ENCODE data around the gene CLCF1. TPM values are rescaled to one million over a fixed set of nuclear protein-coding genes. Genes with fewer than 3 reads are reported as not detected.

CLCF1 gene
- total RNA-seq: 1 to 10 TPM; 1.1 to 4.1 (median 3.8) TPM

DNA sequence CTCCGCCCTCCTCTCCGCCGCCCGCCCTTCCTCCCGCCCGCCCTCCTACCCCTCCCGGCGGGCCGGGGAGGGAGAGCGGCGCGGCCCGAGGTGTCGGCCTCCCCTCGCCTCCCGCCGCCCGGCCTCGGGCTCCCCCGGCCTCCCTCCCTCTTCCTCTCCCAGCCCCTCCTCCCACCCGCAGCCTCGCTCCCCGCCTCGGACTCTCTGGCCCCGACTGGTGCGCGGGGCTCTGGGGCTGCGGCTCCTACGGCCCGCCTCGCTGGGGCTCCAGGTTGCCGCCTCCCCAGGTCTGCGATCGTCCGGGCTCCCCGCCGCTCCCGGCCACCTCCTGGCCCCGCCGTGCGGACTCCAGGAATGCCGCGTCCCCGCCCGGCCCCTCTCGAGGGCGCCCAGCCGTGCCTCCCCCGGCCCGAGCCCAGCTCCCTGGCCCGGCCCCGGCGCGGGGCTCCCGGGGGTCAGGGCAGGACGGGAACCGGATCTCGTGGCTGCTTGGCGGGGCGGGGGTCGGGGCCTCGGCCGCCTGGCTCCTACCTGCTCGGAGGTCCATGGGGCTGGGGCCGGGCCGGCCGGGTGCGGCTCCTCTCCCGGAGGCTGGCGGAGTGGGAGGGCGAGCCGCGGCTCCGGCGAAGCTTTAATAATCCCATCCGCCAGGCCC lies at the start of gene CLCF1:
CLCF1 (minus strand) TSS at position 606 of the 655 bp plus-strand sequence; CDS start at position 547, 59 bp downstream.
- TF ChIP-seq, protein P1, sequence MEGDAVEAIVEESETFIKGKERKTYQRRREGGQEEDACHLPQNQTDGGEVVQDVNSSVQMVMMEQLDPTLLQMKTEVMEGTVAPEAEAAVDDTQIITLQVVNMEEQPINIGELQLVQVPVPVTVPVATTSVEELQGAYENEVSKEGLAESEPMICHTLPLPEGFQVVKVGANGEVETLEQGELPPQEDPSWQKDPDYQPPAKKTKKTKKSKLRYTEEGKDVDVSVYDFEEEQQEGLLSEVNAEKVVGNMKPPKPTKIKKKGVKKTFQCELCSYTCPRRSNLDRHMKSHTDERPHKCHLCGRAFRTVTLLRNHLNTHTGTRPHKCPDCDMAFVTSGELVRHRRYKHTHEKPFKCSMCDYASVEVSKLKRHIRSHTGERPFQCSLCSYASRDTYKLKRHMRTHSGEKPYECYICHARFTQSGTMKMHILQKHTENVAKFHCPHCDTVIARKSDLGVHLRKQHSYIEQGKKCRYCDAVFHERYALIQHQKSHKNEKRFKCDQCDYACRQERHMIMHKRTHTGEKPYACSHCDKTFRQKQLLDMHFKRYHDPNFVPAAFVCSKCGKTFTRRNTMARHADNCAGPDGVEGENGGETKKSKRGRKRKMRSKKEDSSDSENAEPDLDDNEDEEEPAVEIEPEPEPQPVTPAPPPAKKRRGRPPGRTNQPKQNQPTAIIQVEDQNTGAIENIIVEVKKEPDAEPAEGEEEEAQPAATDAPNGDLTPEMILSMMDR (IDR thresholded peaks at IDR 0.05; ENCODE audit: low read depth): no peak

DNA sequence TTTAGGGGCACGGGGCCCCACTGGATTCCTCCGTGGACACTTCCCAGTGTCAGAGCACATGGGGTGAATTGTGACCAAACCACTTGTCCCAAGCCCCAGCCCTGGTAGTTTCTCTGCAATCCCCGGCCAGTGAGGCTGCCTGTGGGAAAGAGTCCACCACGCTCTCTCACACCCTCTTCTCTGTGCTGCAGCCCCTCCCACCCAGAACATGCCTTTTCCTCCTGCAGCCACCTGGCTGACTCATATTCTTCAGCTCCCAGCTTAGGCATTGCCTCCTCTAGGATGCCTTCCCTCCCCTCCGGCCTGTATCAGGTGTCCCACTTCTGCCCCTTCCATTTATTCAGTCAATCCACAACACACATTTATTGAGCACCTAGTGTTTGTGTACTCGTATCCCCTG lies 49.5 kb upstream of the CLCF1 start:
- TF ChIP-seq, protein P1 (IDR thresholded peaks at IDR 0.05; ENCODE audit: low read depth): no peak

DNA sequence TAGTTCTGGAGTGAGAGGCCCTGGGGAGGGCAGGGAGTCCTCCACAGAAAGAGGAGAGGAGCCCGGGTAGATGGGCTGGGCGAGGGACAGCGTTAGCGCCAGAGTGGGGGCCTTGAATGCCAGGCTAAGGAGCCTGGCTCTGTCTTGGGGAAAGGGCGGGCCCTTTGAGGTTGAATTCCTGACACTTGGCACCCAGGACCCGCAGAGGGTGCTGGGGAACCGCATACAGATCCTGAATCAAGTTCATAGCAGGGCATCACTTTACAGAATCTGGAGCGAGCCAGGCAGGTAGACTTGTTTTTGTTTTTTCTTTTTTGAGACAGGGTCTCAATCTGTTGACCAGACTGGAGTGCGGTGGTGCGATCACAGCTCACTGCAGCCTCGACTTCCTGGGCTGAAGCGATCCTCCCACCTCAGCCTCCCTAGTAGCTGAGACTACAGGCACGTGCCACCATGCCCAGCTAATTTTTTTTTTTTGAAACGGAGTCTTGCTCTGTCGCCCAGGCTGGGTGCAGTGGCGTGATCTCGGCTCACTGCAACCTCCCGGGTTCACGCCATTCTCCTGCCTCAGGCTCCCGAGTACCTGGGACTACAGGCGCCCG lies 48.1 kb upstream of the CLCF1 start:
- TF ChIP-seq, protein P1 (IDR thresholded peaks at IDR 0.05; ENCODE audit: low read depth): no peak

DNA sequence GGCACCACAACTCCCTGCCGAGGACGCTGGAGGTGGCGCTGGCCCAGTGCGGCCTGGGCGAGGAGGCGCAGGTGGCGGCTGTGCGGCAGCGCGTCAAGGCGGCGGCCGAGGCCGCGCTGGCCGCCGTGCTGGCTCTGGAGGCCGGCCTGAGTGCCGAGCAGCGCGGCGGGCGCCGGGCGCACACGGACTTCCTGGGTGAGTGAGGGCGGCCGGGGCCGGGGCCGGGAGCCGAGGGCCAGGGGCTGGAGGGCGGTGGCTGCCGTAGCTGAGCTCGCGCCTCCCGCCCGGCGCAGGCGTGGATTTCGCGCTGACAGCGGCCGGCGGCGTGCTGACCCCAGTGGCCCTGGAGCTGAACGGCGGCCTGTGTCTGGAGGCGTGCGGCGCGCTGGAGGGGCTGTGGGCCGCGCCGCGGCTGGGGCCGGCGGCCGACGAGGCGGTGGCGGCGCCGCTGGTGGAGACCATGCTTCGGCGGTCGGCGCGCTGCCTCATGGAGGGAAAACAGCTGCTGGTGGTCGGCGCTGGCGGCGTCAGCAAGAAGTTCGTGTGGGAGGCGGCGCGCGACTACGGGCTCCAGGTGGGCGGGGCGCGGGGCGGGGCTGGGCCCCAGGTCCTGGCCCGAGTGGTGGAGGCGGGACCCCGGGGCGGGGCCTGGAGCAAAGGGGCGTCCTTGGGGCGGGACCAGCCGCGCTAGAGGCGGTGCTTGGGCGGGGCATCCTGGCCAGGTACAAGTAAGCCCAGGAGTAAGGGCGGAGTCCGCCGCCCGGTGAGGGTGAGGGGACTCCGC lies 47.4 kb upstream of the CLCF1 start:
- TF ChIP-seq, protein P1 (IDR thresholded peaks at IDR 0.05; ENCODE audit: low read depth): no peak

DNA sequence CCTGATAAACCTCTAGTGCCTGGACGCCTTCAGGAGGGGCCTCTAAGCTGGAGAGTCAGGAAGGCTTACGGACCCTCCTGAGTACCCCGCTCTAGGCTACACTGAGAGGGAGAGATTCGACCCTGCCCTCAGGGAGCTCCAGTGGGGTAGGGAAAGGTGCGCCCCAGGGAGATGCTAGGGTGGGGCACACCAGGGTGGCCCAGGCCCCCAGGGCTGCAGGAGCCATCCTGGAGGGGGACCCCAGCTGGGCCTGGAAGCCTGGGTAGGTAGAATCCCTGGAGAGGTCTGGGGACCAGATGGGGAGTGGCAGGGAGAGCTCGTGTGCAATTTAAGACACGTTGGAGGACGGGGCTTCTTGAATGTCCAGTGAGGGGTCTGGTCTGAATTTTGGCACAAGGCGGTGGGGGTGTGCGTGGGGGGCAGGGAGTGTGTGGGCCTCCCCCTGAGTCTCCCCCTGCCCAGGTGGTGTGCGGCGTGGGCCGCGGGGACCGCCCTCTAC lies 46.8 kb upstream of the CLCF1 start:
- TF ChIP-seq, protein P1 (IDR thresholded peaks at IDR 0.05; ENCODE audit: low read depth): no peak

DNA sequence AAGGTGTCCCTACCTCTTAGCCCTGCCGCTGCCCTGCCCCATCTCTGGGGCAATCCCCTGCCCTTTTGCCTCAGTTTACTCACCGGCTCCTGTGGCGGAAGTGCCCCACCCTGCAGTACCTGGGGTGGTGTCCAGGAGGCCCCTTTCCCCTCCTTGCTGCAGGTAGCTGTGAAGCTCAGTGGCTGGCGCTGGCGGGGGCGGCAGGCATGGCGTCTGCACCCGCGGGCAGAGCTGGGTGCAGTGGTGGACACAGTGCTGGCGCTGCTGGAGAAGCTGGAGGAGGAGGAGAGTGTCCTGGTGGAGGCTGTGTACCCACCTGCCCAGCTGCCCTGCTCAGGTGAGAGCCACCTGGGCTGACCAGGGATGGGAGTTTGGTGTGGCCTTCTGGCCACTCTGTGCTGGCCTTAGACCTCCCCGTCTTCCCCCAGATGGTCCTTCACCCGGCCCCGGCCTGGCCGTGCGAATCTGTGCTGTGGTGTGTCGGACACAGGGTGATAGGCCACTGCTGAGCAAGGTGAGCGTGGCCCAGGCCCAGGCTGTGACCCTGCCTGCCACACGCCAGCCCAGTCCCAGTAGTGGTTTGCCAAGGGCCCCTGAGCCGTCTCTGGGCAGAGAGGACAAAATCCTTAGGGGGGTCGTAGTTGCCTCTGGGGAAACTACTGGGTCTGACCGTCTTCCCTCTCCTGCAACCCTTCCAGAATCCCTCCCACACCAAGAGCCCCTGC lies 46.1 kb upstream of the CLCF1 start:
- TF ChIP-seq, protein P1 (IDR thresholded peaks at IDR 0.05; ENCODE audit: low read depth): no peak
